ENCODE data around the gene GAS6. TPM values are rescaled to one million over a fixed set of nuclear protein-coding genes. Genes with fewer than 3 reads are reported as not detected.

The GAS6 gene
- total and polyA plus RNA-seq, 2 donors (not counting 1 experiment from before 2014, with no cell fraction given), result 0.25 to 0.78 TPM

GRCh38 chr13:113861433-113862030 is 2.3 kb downstream of the GAS6 start:
- Mint-ChIP-seq H3K27ac (no peak overlapping the region), H3K4me3 (peak overlapping the region; percentile 13), H3K27me3 (peaks cover 46% of the 10 kb centered on the region), H3K4me1 (peaks cover 16% of the 10 kb centered on the region), H3K9me3 (ENCODE audit: insufficient read depth) (peaks cover 5% of the 10 kb centered on the region)
- no peaks in the 10 kb centered on the region for H3K79me2 ChIP-seq (ENCODE audit: control insufficient read depth, insufficient read depth, low read length)
- no peak overlapping the region for H3K27ac ChIP-seq (ENCODE audit: low read length in 2 of 2)
- 90% methylated on average over 7 of the region's 12 CpGs for WGBS (ENCODE audit: insufficient coverage)
- no peak overlapping the region for H3K4me2 ChIP-seq (replicated peaks; ENCODE audit: low read depth, low read length, poor library complexity, severe bottlenecking)
- peaks cover 16 to 19% of the 10 kb centered on the region in 2 donors for H3K4me1 ChIP-seq (ENCODE audit: control insufficient read depth in 2 of 2, insufficient read depth in 2 of 2, low read length in 2 of 2)
- H2AFZ ChIP-seq (ENCODE audit: insufficient read depth, low read depth, low read length, poor library complexity, severe bottlenecking), result no peak overlapping the region
- intact Hi-C loops (cut with micrococcal nuclease), result no loop called here
- H3K9me3 ChIP-seq (ENCODE audit: control extremely low read depth in 1 of 3, control insufficient read depth in 2 of 3, insufficient read depth in 1 of 3, low read length in 2 of 3), result peaks cover 0 to 14% (median 0%) of the 10 kb centered on the region in 3 donors
- H3K4me3 ChIP-seq (ENCODE audit: control extremely low read depth in 1 of 5, extremely low read depth in 1 of 5, insufficient read depth in 1 of 5, low read depth in 2 of 5, low read length in 4 of 5), result no peak overlapping the region
- POLR2A ChIA-PET, result no interaction called here
- DNase-seq (no peak), ATAC-seq (ENCODE audit: low read depth) (no peak)
- CTCF ChIA-PET, result no interaction called here
- H4K20me1 ChIP-seq (ENCODE audit: control insufficient read depth, insufficient read depth, low read length, poor library complexity, severe bottlenecking), result no peaks in the 10 kb centered on the region
- no peak overlapping the region for H3K9ac ChIP-seq (ENCODE audit: low read length)
- peaks cover 0 to 60% (median 21%) of the 10 kb centered on the region in 4 experiments for H3K27me3 ChIP-seq (replicated peaks in 1 of 4; ENCODE audit: control extremely low read depth in 1 of 4, control insufficient read depth in 3 of 4, insufficient read depth in 4 of 4, low read length in 3 of 4)
- TF ChIP-seq, protein P1, sequence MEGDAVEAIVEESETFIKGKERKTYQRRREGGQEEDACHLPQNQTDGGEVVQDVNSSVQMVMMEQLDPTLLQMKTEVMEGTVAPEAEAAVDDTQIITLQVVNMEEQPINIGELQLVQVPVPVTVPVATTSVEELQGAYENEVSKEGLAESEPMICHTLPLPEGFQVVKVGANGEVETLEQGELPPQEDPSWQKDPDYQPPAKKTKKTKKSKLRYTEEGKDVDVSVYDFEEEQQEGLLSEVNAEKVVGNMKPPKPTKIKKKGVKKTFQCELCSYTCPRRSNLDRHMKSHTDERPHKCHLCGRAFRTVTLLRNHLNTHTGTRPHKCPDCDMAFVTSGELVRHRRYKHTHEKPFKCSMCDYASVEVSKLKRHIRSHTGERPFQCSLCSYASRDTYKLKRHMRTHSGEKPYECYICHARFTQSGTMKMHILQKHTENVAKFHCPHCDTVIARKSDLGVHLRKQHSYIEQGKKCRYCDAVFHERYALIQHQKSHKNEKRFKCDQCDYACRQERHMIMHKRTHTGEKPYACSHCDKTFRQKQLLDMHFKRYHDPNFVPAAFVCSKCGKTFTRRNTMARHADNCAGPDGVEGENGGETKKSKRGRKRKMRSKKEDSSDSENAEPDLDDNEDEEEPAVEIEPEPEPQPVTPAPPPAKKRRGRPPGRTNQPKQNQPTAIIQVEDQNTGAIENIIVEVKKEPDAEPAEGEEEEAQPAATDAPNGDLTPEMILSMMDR (IDR thresholded peaks at IDR 0.05), result no peak
- TF ChIP-seq EZH2 (IDR thresholded peaks at IDR 0.05; ENCODE audit: borderline replicate concordance, insufficient read depth, low read depth, low read length, poor library complexity, severe bottlenecking), result no peak
- no peaks in the 10 kb centered on the region for H3K36me3 ChIP-seq (replicated peaks in 1 of 2; ENCODE audit: control extremely low read depth in 1 of 2, control insufficient read depth in 1 of 2, extremely low read depth in 1 of 2, insufficient read depth in 2 of 2, low read length in 1 of 2)

GRCh38 chr13:113860665-113861432 is 3.0 kb downstream of the GAS6 start:
- H3K9me3 Mint-ChIP-seq (ENCODE audit: insufficient read depth), result peaks cover 5% of the 10 kb centered on the region
- H2AFZ ChIP-seq (ENCODE audit: insufficient read depth, low read depth, low read length, poor library complexity, severe bottlenecking), result no peak overlapping the region
- H3K27ac ChIP-seq (ENCODE audit: low read length in 2 of 2), result no peak overlapping the region
- H3K4me3 ChIP-seq (ENCODE audit: control extremely low read depth in 1 of 5, extremely low read depth in 1 of 5, insufficient read depth in 1 of 5, low read depth in 2 of 5, low read length in 4 of 5), result no peak overlapping the region
- no peak for ATAC-seq (ENCODE audit: low read depth)
- peaks cover 0 to 20% (median 0%) of the 10 kb centered on the region in 3 donors for H3K9me3 ChIP-seq (ENCODE audit: control extremely low read depth in 1 of 3, control insufficient read depth in 2 of 3, insufficient read depth in 1 of 3, low read length in 2 of 3)
- H3K9ac ChIP-seq (ENCODE audit: low read length), result no peak overlapping the region
- CTCF ChIA-PET, result no interaction called here
- peaks cover 0 to 58% (median 17%) of the 10 kb centered on the region in 4 experiments for H3K27me3 ChIP-seq (replicated peaks in 1 of 4; ENCODE audit: control extremely low read depth in 1 of 4, control insufficient read depth in 3 of 4, insufficient read depth in 4 of 4, low read length in 3 of 4)
- POLR2A ChIA-PET, result no interaction called here
- H3K36me3 ChIP-seq (replicated peaks in 1 of 2; ENCODE audit: control extremely low read depth in 1 of 2, control insufficient read depth in 1 of 2, extremely low read depth in 1 of 2, insufficient read depth in 2 of 2, low read length in 1 of 2), result no peaks in the 10 kb centered on the region
- no peaks in the 10 kb centered on the region for H3K79me2 ChIP-seq (ENCODE audit: control insufficient read depth, insufficient read depth, low read length)
- H3K4me1 Mint-ChIP-seq, result peaks cover 16% of the 10 kb centered on the region
- no peak overlapping the region for H3K27ac Mint-ChIP-seq
- intact Hi-C loops (cut with micrococcal nuclease), result no loop called here
- H3K4me2 ChIP-seq (replicated peaks; ENCODE audit: low read depth, low read length, poor library complexity, severe bottlenecking), result no peak overlapping the region
- peaks cover 16 to 19% of the 10 kb centered on the region in 2 donors for H3K4me1 ChIP-seq (ENCODE audit: control insufficient read depth in 2 of 2, insufficient read depth in 2 of 2, low read length in 2 of 2)
- peaks cover 46% of the 10 kb centered on the region for H3K27me3 Mint-ChIP-seq
- no peak overlapping the region for H3K4me3 Mint-ChIP-seq
- WGBS (ENCODE audit: insufficient coverage), result 85% methylated on average over 15 of the region's 15 CpGs
- no peaks in the 10 kb centered on the region for H4K20me1 ChIP-seq (ENCODE audit: control insufficient read depth, insufficient read depth, low read length, poor library complexity, severe bottlenecking)
- TF ChIP-seq, protein P1 (IDR thresholded peaks at IDR 0.05), result no peak
- no peak for TF ChIP-seq EZH2 (IDR thresholded peaks at IDR 0.05; ENCODE audit: borderline replicate concordance, insufficient read depth, low read depth, low read length, poor library complexity, severe bottlenecking)
- no peak for DNase-seq
